D721Med (cell line): Measurements from ENCODE around the gene ULK4.
"Not testable (repeated sequence)": the region's sequence is repeated elsewhere in the genome, so short reads cannot be mapped to it uniquely, and the experiment has no call there.

Source experiments
- DNase-seq: peaks from one replicate; pipeline ENCODE4 v3.0.0; 2011; ENCODE audit warnings: low spot score; ENCODE audit not compliant: insufficient read length
- FAIRE-seq: peaks from 2 replicates; lab custom pipeline; 2011; peaks lifted over from hg19 to GRCh38; lab: Jason Lieb, UNC
- CTCF ChIP-seq: IDR thresholded peaks from 2 replicates; pipeline ENCODE4 v1.5.1; 2012; ENCODE audit warnings: mild to moderate bottlenecking, control low read depth; ENCODE audit not compliant: insufficient read depth; ENCODE audit errors: missing control alignments

ULK4 gene

GRCh38 chr3:41295740-41296139 is 666.2 kb downstream of the ULK4 start:
- no peak for FAIRE-seq
- TF ChIP-seq CTCF = no peak

GRCh38 chr3:41293169-41293681 is 668.7 kb downstream of the ULK4 start:
- FAIRE-seq = no peak
- TF ChIP-seq CTCF = no peak
- DNase-seq = no peak

More at GRCh38 chr3:41295740-41296139, 666.2 kb downstream of the ULK4 start:
- no peak for DNase-seq

- FAIRE-seq = no peak
Observed at GRCh38 chr3:41290736-41291135, 671.2 kb downstream of the ULK4 start.

GRCh38 chr3:41290306-41290705 is 671.6 kb downstream of the ULK4 start:
- DNase-seq (no peak), FAIRE-seq (no peak)
- no peak for TF ChIP-seq CTCF

More at GRCh38 chr3:41290736-41291135, 671.2 kb downstream of the ULK4 start:
- DNase-seq = no peak
- TF ChIP-seq CTCF = no peak

- FAIRE-seq (no peak), DNase-seq (no peak)
- TF ChIP-seq CTCF = no peak
Observed at GRCh38 chr3:41288785-41289184, 673.1 kb downstream of the ULK4 start.

- no peak for FAIRE-seq
- TF ChIP-seq CTCF = no peak
- DNase-seq = no peak
Observed at GRCh38 chr3:41286305-41286704, 675.6 kb downstream of the ULK4 start.

- FAIRE-seq, DNase-seq: not testable (repeated sequence)
Observed at GRCh38 chr3:41284934-41285333, 677.0 kb downstream of the ULK4 start.
